Vagina (tissue), 2 donors: ENCODE data around the gene CYRIA. TPM values are rescaled to one million over a fixed set of nuclear protein-coding genes. Genes with fewer than 3 reads are reported as not detected.

ENCODE experiments used
- DNase-seq, 2 donors: peaks; one replicate each; pipeline ENCODE4 v3.0.0-alpha.2; 2017; ENCODE audit errors: extremely low spot score in 2 of 2
- H3K27ac ChIP-seq: fragments of 200-600 bp; sonication (generic); one replicate; pipeline ENCODE4 v1.5.1; 2019
- H3K27me3 ChIP-seq: fragments of 200-600 bp; sonication (generic); one replicate; pipeline ENCODE4 v1.5.1; 2019
- H3K36me3 ChIP-seq, 2 donors: fragments of 200-600 bp; sonication (generic); one replicate each; pipeline ENCODE4 v1.5.1; 2017 to 2019
- H3K4me1 ChIP-seq: fragments of 200-600 bp; sonication (generic); one replicate; pipeline ENCODE4 v1.5.1; 2019
- H3K4me3 ChIP-seq, 2 donors: fragments of 200-600 bp; sonication (generic); 1 replicate in 1 of 2; 2 replicates in 1 of 2; pipeline ENCODE4 v1.5.1; 2016 to 2019
- H3K9me3 ChIP-seq: fragments of 200-600 bp; sonication (generic); one replicate; pipeline ENCODE4 v1.5.1; 2019
- CTCF ChIP-seq, 3 experiments: fragments of 450-650 bp in 2 of 3; fragments of 200-600 bp in 1 of 3; sonication (generic) in 1 of 3; IDR thresholded peaks; one replicate each; pipeline ENCODE4 v1.5.1; 2017 to 2019; ENCODE audit warnings: antibody characterized with exemption in 3 of 3, mild to moderate bottlenecking in 2 of 3, moderate library complexity in 2 of 3
- POLR2A ChIP-seq, 2 donors: fragments of 450-650 bp; IDR thresholded peaks; one replicate each; pipeline ENCODE4 v1.6.1; 2017; ENCODE audit warnings: antibody characterized with exemption in 2 of 2, mild to moderate bottlenecking in 2 of 2, moderate library complexity in 2 of 2
- POLR2AphosphoS5 ChIP-seq, 2 donors: sonication (generic); formaldehyde crosslinking; IDR thresholded peaks; one replicate each; pipeline ENCODE4 v1.9.0; 2017; ENCODE audit warnings: antibody characterized with exemption in 2 of 2, mild to moderate bottlenecking in 2 of 2, low read depth in 1 of 2; ENCODE audit not compliant: insufficient read depth in 1 of 2
- intact Hi-C: fragments of 100-400 bp; cut with DNase I; formaldehyde crosslinking; loops from one replicate; pipeline ENCODE4 v1.15.1; 2023
- total RNA-seq: library from RNA; depleted of rRNA; stranded (reverse); fragments of >200 nt; gene quantifications from one replicate; pipeline ENCODE4 v1.2.3, GENCODE V29; 2016

Gene CYRIA
- total RNA-seq, 1 donor from 2014 or later = 12.5 TPM

- intact Hi-C loops = no loop called here
- H3K9me3 ChIP-seq = no peaks in the 10 kb centered on the region
- no peak for TF ChIP-seq POLR2AphosphoS5 (IDR thresholded peaks at IDR 0.05; ENCODE audit: insufficient read depth in 1 of 2, low read depth in 1 of 2)
- no peak for TF ChIP-seq CTCF (IDR thresholded peaks at IDR 0.05)
- TF ChIP-seq POLR2A (IDR thresholded peaks at IDR 0.05) = no peak
- no peak for DNase-seq
- H3K4me1 ChIP-seq = no peaks in the 10 kb centered on the region
- no peak overlapping the region for H3K27ac ChIP-seq
- no peaks in the 10 kb centered on the region for H3K36me3 ChIP-seq
- H3K27me3 ChIP-seq = no peaks in the 10 kb centered on the region
- H3K4me3 ChIP-seq = no peak overlapping the region
These were observed 21.0 kb upstream of the CYRIA start for GRCh38 chr2:16686641-16687040.

GRCh38 chr2:16685340-16685715 lies 19.7 kb upstream of the CYRIA start:
- DNase-seq = no peak
- H3K4me1 ChIP-seq = no peaks in the 10 kb centered on the region
- intact Hi-C loops = no loop called here
- no peak for TF ChIP-seq POLR2A (IDR thresholded peaks at IDR 0.05)
- no peak for TF ChIP-seq POLR2AphosphoS5 (IDR thresholded peaks at IDR 0.05; ENCODE audit: insufficient read depth in 1 of 2, low read depth in 1 of 2)
- no peak for TF ChIP-seq CTCF (IDR thresholded peaks at IDR 0.05)
- H3K36me3 ChIP-seq = no peaks in the 10 kb centered on the region
- H3K27me3 ChIP-seq = no peaks in the 10 kb centered on the region
- no peak overlapping the region for H3K4me3 ChIP-seq
- no peaks in the 10 kb centered on the region for H3K9me3 ChIP-seq
- no peak overlapping the region for H3K27ac ChIP-seq

- H3K36me3 ChIP-seq = no peaks in the 10 kb centered on the region
- no peak overlapping the region for H3K27ac ChIP-seq
- H3K4me3 ChIP-seq = no peak overlapping the region
- no peaks in the 10 kb centered on the region for H3K27me3 ChIP-seq
- no peak for DNase-seq
- H3K4me1 ChIP-seq = no peaks in the 10 kb centered on the region
- no peak for TF ChIP-seq CTCF (IDR thresholded peaks at IDR 0.05)
- TF ChIP-seq POLR2AphosphoS5 (IDR thresholded peaks at IDR 0.05; ENCODE audit: insufficient read depth in 1 of 2, low read depth in 1 of 2) = no peak
- TF ChIP-seq POLR2A (IDR thresholded peaks at IDR 0.05) = no peak
- no peaks in the 10 kb centered on the region for H3K9me3 ChIP-seq
- intact Hi-C loops = no loop called here
These were observed 19.2 kb upstream of the CYRIA start for GRCh38 chr2:16684676-16685339.

GRCh38 chr2:16683576-16683975 lies 17.9 kb upstream of the CYRIA start:
- intact Hi-C loops = no loop called here
- DNase-seq = no peak
- Histone ChIP-seq H3K4me3 (no peak overlapping the region), H3K27ac (no peak overlapping the region), H3K4me1 (no peaks in the 10 kb centered on the region), H3K36me3 (no peaks in the 10 kb centered on the region), H3K9me3 (no peaks in the 10 kb centered on the region), H3K27me3 (no peaks in the 10 kb centered on the region)
- TF ChIP-seq POLR2AphosphoS5 (IDR thresholded peaks at IDR 0.05; ENCODE audit: insufficient read depth in 1 of 2, low read depth in 1 of 2) (no peak), CTCF (IDR thresholded peaks at IDR 0.05) (no peak), POLR2A (IDR thresholded peaks at IDR 0.05) (no peak)

GRCh38 chr2:16682431-16683118 lies 16.9 kb upstream of the CYRIA start:
- no peak for TF ChIP-seq CTCF (IDR thresholded peaks at IDR 0.05)
- no peaks in the 10 kb centered on the region for H3K27me3 ChIP-seq
- DNase-seq = no peak
- no peak overlapping the region for H3K4me3 ChIP-seq
- H3K27ac ChIP-seq = no peak overlapping the region
- H3K9me3 ChIP-seq = no peaks in the 10 kb centered on the region
- intact Hi-C loops = no loop called here
- H3K4me1 ChIP-seq = no peaks in the 10 kb centered on the region
- H3K36me3 ChIP-seq = no peaks in the 10 kb centered on the region
